ENCODE results near the gene DNMT1.

GRCh38 chr19:10136936-10137335, 57.8 kb downstream of the DNMT1 start:
- TF ChIP-seq, protein P1, sequence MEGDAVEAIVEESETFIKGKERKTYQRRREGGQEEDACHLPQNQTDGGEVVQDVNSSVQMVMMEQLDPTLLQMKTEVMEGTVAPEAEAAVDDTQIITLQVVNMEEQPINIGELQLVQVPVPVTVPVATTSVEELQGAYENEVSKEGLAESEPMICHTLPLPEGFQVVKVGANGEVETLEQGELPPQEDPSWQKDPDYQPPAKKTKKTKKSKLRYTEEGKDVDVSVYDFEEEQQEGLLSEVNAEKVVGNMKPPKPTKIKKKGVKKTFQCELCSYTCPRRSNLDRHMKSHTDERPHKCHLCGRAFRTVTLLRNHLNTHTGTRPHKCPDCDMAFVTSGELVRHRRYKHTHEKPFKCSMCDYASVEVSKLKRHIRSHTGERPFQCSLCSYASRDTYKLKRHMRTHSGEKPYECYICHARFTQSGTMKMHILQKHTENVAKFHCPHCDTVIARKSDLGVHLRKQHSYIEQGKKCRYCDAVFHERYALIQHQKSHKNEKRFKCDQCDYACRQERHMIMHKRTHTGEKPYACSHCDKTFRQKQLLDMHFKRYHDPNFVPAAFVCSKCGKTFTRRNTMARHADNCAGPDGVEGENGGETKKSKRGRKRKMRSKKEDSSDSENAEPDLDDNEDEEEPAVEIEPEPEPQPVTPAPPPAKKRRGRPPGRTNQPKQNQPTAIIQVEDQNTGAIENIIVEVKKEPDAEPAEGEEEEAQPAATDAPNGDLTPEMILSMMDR (IDR thresholded peaks at IDR 0.05), result no peak
- no peak for TF ChIP-seq POLR2A (IDR thresholded peaks at IDR 0.05)
- no peak for TF ChIP-seq POLR2AphosphoS5 (IDR thresholded peaks at IDR 0.05)

All from transverse colon (tissue), 4 donors.